ENCODE data around the gene SUCO. TPM values are rescaled to one million over a fixed set of nuclear protein-coding genes. Genes with fewer than 3 reads are reported as not detected.
"Not testable (repeated sequence)": the region's sequence is repeated elsewhere in the genome, so short reads cannot be mapped to it uniquely, and the experiment has no call there.

The SUCO gene
- total RNA-seq, 4 donors from 2014 or later: 30.0 to 32.8 (median 30.7) TPM

- DNase-seq (ENCODE audit: low spot score in 2 of 2): no peak
- no peak for TF ChIP-seq CTCF (IDR thresholded peaks at IDR 0.05)
- no peak for TF ChIP-seq POLR2A (IDR thresholded peaks at IDR 0.05)
- H3K4me3 ChIP-seq (ENCODE audit: low read depth, poor library complexity, severe bottlenecking): no peak overlapping the region
- WGBS, 2 donors: 92 to 94% methylated on average over 3 of the region's 3 CpGs
- intact Hi-C loops (cut with DNase I; ENCODE audit: low total_unique reads): no loop called here
Measured at GRCh38 chr1:172582889-172583288, 49.9 kb downstream of the SUCO start.

DNA sequence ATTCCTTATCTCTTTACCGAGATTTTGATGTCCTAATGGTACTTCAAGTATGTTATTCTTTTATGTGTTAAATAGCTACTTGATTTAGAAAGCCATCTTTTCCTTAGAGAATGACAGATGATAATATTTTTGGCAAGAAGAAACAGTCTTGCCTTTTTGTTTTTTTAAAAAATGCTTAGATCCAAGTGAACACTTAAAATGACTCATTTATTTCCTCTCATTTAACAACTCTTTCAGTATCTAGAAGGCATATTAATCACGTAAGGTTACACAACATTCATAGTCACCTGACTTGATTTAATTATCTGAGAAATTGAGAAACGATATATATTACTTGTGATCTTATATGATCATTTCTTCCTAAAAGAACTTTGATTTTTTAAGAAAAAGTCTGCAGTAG, 52.4 kb downstream of the SUCO start:
- H3K4me3 ChIP-seq (ENCODE audit: low read depth, poor library complexity, severe bottlenecking): no peak overlapping the region
- 21 to 33% methylated on average over 3 of the region's 3 CpGs for WGBS, 2 donors
- intact Hi-C loops (cut with DNase I; ENCODE audit: low total_unique reads): no loop called here
- no peak for DNase-seq (ENCODE audit: low spot score in 2 of 2)
- TF ChIP-seq POLR2A (IDR thresholded peaks at IDR 0.05) (no peak), CTCF (IDR thresholded peaks at IDR 0.05) (no peak)

DNA sequence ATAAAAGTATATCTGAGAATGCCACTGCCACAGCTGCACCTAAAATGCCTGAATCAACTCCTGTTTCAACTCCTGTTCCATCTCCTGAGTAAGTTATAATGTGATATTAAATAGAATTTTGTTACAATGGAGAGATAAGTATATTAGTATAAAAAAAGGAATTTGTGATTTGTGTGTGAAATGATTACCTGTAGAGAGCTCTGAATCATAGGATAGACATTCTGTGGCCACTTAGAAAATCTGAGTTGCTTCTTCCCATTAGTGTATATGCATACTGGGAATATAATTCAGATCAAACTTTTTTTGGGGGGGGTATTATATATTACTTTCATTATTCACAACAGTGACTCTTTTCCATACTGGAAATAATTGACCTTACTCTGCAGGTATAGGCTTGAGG, 52.9 kb downstream of the SUCO start:
- no peak overlapping the region for H3K4me3 ChIP-seq (ENCODE audit: low read depth, poor library complexity, severe bottlenecking)
- no peak for TF ChIP-seq POLR2A (IDR thresholded peaks at IDR 0.05)
- no peak for TF ChIP-seq CTCF (IDR thresholded peaks at IDR 0.05)
- no peak for DNase-seq (ENCODE audit: low spot score in 2 of 2)
- intact Hi-C loops (cut with DNase I; ENCODE audit: low total_unique reads): no loop called here

GRCh38 chr1:172588296-172589291, 55.6 kb downstream of the SUCO start:
- no peak overlapping the region for H3K4me3 ChIP-seq (ENCODE audit: low read depth, poor library complexity, severe bottlenecking)
- 76 to 81% methylated on average over 7 of the region's 7 CpGs for WGBS, 2 donors
- intact Hi-C loops (cut with DNase I; ENCODE audit: low total_unique reads): no loop called here
- DNase-seq (ENCODE audit: low spot score in 2 of 2): no peak
- TF ChIP-seq POLR2A (IDR thresholded peaks at IDR 0.05) (no peak), CTCF (IDR thresholded peaks at IDR 0.05) (no peak)

DNA sequence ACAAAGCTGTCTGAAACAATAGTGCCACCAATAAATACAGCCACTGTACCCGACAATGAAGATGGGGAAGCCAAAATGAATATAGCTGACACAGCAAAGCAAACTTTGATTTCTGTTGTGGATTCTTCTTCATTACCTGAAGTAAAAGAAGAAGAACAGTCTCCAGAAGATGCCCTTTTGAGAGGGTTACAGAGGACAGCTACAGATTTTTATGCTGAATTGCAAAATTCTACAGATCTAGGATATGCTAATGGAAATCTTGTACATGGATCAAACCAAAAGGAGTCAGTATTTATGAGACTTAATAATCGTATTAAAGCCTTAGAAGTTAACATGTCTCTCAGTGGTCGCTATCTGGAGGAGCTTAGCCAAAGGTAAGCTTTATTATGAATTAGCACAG, 56.6 kb downstream of the SUCO start:
- intact Hi-C loops (cut with DNase I; ENCODE audit: low total_unique reads): no loop called here
- no peak for DNase-seq (ENCODE audit: low spot score in 2 of 2)
- H3K4me3 ChIP-seq (ENCODE audit: low read depth, poor library complexity, severe bottlenecking): no peak overlapping the region
- WGBS, 2 donors: 94 to 97% methylated on average over 3 of the region's 3 CpGs
- TF ChIP-seq CTCF (IDR thresholded peaks at IDR 0.05): no peak
- no peak for TF ChIP-seq POLR2A (IDR thresholded peaks at IDR 0.05)

DNA sequence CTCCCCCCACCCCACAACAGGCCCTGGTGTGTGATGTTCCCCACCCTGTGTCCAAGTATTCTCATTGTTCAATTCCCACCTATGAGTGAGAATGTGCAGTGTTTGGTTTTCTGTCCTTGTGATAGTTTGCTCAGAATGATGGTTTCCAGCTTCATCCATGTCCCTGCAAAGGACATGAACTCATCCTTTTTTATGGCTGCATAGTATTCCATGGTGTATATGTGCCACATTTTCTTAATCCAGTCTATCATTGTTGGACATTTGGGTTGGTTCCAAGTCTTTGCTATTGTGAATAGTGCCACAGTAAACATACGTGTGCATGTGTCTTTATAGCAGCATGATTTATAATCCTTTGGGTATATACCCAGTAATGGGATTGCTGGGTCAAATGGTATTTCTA, 58.5 kb downstream of the SUCO start:
- intact Hi-C loops (cut with DNase I; ENCODE audit: low total_unique reads); DNase-seq (ENCODE audit: low spot score in 2 of 2); H3K4me3 ChIP-seq (ENCODE audit: low read depth, poor library complexity, severe bottlenecking): not testable (repeated sequence)
- 100% methylated on average over 1 of the region's 1 CpG for WGBS, 2 donors

DNA sequence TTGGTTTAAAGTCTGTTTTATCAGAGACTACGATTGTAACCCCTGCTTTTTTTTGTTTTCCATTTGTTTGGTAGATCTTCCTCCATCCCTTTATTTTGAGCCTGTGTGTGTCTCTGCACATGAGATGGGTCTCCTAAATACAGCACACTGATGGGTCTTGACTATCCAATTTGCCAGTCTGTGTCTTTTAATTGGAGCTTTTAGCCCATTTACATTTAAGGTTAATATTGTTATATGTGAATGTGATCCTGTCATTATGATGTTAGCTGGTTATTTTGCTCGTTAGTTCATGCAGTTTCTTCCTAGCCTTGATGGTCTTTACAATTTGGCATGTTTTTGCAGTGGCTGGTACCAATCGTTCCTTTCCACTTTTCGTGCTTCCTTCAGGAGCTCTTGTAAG, 62.1 kb downstream of the SUCO start:
- DNase-seq (ENCODE audit: low spot score in 2 of 2); H3K4me3 ChIP-seq (ENCODE audit: low read depth, poor library complexity, severe bottlenecking); intact Hi-C loops (cut with DNase I; ENCODE audit: low total_unique reads): not testable (repeated sequence)
- WGBS, 2 donors: 98 to 99% methylated on average over 4 of the region's 4 CpGs

DNA sequence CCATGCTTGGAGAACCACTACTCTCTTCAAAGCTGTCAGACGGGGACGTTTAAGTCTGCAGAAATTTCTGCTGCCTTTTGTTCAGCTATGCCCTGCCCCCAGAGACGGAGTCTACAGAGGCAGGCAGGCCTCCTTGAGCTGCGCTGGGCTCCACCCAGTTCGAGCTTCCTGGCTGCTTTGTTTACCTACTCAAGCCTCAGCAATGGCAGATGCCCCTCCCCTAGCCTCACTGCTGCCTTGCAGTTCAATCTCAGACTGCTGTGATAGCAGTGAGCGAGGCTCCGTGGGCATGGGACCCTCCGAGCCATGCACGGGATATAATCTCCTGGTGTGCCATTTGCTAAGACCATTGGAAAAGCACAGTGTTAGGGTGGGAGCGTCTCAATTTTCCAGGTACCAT, 63.8 kb downstream of the SUCO start:
- H3K4me3 ChIP-seq (ENCODE audit: low read depth, poor library complexity, severe bottlenecking): not testable (repeated sequence)
- 89 to 90% methylated on average over 10 of the region's 10 CpGs for WGBS, 2 donors

More for the DNA sequence above, 63.8 kb downstream of the SUCO start:
- DNase-seq (ENCODE audit: low spot score in 2 of 2); intact Hi-C loops (cut with DNase I; ENCODE audit: low total_unique reads): not testable (repeated sequence)

Measured in lower leg skin (tissue), 4 donors.